Stimulated activated CD4-positive, alpha-beta T cell treated with anti-CD3 and anti-CD28 coated beads, Interleukin-4, amount 100 ng/mL, for 4 hours (primary cell): Measurements from ENCODE around the gene AJAP1.
"Not testable (repeated sequence)": the region's sequence is repeated elsewhere in the genome, so short reads cannot be mapped to it uniquely, and the experiment has no call there.

Experiments
- DNase-seq, 2 experiments: peaks; one replicate each; pipeline ENCODE4 v3.0.0-alpha.2; 2020

AJAP1 gene, protein sequence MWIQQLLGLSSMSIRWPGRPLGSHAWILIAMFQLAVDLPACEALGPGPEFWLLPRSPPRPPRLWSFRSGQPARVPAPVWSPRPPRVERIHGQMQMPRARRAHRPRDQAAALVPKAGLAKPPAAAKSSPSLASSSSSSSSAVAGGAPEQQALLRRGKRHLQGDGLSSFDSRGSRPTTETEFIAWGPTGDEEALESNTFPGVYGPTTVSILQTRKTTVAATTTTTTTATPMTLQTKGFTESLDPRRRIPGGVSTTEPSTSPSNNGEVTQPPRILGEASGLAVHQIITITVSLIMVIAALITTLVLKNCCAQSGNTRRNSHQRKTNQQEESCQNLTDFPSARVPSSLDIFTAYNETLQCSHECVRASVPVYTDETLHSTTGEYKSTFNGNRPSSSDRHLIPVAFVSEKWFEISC

DNA sequence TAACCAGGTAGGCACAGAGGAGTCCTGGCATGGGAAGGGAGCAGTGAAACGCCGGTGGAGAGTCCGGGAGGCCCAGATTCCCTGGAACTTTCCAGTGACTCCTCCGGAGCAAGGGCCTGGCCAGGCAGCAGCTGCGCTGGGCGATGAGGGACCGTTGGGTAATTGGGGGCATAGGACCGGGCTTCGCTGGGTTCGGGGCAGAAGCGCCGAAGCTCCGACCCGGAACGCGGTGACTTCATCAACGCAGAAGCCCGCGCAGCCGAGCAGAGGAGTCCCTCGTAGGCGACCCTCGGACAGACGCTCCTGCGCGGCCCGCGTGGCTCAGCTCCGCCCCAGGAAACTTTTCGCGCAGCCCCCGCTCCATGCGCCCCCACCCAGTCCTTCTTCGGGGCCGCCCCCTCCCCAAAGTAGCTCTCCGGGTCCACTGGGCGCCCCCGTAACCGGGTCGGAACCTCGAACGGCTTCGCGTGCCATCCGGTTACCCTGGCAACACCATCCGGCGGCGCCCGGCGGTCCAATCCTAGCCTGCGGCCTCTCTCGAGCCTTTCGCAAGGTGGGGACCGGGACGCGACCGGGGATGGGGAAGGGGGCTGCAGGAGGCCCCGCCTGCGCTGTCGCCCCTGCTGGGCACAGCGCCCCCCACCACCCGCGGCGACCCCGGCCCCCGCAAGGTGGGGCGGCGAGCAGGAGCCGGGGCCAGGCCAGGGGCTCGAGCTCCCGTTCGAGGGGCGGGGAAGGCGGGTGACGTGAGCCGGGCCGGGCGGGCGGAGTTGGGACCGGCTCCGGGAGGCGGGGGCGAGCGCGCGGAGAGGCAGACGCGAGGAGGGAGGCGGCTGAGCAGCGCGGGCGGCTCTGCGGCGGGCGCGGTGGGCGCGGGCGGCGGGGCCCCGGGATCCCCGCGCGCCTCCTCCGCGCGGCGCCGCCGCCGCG lies at the start of gene AJAP1:
Gene AJAP1, plus strand, starts transcription at position 814 of the 930 bp plus-strand sequence. CDS start 817 bp downstream, outside the sequence.
- DNase-seq, result no peak

DNA sequence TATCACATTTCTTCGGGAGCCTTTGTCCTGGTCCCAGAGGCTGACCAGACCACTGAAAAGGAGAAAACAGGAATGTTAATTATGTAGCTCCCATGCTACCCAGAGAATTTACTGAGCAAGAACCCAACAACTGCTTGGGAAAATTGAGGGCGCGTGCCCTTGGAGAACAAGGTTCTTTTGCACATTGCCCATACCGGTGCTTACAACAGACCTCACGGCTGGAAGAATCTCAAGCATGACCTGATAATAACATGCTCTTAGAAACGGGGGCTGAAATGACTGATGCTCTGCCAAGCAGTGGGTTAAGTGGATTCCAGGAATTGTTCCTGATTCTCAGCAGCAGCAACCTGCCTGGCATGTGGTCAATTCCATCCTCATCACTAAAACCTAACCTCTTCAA lies 49.3 kb upstream of the AJAP1 start:
- no peak for DNase-seq

DNA sequence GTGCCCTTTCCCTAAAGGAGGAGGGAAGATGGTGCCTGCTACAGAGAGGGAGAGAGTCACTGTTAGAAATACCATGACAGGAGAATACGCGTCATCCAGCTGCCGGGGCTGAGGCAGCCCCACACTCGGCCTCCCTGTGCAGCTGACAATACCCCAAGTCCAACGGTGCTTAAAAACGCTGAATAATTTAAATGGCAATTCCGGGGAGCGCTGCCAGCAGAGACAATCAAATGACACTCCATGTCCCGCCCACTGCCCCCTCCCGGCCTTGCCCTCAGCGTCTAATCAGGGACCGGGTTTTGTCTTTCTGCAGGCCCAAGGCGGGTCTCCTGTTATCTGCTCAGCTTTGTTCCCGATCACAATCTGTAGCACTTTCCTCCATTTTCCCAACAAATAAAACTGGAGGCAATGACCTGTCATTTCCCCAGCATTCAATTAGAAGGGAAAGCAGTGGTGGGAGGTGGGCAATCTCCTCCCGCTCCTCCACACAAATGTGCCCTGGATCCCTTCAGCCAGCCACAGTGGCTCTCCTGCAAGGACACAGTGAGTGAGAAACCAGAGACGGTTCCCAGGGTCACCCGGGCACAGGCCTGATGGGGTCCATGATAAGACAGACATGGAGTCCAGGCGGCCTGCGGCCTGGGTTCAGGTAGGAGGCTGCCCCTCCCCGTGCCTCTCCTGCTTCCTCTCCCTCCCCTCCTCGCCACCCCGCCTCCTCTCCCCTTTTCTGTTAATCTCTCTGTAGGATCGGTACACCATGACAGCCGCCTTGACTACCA lies 42.7 kb upstream of the AJAP1 start:
- DNase-seq, result no peak

DNA sequence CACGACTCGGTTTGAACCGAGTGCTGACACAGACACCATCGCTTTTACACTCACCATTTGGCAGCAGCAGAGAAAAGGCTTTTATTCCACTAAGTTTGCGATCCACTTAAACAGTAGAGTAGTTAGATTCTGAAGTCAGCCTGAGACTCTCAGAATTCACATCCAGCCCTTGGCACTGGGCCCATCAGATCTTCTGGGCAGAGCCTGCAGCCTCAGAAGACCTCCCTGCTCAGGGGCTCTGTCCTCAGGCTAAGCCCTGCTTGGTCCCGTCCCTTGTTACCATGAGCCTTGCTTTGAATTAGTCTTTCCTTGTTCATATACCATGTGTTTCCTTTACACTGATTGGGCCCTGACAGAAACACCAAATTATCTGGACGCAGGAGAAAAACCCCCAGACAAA lies 41.4 kb upstream of the AJAP1 start:
- DNase-seq, result no peak

DNA sequence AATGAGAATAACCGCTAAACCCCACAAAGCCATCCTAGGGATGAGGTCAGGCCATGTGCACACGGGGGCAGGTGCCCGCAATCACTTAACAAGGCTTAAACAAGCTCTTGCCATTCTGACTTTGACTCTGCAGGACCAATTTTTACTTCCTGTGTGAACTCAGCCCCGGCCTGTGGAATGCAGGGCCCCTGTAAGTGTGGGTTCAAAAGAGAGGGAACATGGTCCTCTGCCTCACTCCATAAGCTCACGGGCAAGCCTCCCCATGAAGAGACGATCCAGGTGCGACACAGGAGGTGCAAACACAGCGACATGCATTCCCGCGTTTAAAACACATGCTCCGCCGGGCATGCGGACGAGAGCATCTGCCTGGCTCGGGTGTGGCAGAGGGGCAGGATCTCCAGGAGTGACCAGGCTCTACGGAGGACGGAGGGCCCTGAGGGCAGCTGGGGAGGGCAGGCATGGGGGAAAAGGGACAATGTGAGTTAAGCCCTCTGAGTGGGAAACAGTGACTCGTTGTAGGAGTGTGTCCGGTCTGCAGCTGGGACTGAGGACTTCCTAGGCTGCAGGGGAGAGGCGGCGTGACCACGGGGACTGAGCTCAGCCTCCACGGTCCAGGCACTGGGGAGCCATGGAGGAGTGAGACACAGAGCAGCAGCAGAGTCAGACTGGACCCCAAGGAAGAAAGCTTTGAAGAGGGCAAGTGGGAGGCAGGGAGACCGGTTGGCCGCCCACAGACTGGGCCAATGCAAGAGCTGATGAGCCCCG lies 40.6 kb upstream of the AJAP1 start:
- DNase-seq, result no peak

DNA sequence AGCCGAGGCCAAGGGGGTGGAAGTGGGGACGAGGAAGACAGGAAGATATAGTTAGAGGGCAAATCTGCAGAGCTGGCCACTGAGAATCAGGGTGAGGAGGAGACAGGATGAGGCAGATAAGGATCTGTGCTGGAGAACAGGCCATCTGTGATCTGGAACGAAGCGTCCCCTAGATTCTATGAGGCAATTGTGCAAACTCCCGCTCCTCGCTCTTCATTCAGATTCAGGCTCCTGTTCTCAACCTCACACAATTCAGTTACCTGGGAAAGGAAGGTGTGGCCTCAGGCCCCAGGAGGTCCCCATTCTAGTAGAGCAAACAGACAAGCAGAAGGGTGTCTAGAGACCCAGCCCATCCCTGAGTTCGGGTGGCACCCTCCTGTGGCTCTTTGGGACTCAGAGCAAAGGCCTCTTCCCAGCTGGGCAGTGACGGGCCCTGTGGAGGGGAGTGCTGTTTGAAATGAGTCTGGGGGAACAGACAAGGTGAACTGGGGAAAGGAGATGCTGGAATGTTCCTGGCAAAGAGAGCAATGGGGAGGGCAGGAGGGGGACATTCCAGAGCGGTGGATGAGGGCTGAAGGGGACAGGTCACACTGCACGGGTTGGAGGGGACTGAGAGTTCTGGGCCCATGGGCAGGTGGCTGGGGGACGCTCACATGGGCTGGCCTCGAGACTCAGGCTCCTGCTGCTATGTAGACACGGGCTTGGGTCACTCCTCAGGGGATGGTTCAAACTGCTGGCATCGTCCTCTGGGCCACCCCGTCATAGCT lies 39.9 kb upstream of the AJAP1 start:
- DNase-seq, result no peak

DNA sequence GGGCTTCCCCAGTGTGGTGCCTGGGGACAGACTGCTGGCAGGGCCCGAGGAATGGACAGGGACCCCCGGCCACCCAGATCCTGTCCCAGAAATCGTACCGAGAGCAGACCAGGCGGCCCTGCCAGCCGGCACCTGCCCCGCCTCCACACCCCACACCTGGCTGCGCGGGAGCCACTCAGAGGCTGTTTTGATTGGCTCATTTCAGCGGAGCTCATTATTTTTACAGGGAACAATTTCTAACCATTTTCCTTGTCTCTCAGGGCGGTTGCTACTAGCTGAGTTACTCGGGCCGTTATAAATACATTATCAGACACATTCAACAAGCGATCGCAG lies 39.3 kb upstream of the AJAP1 start:
- DNase-seq, result no peak

DNA sequence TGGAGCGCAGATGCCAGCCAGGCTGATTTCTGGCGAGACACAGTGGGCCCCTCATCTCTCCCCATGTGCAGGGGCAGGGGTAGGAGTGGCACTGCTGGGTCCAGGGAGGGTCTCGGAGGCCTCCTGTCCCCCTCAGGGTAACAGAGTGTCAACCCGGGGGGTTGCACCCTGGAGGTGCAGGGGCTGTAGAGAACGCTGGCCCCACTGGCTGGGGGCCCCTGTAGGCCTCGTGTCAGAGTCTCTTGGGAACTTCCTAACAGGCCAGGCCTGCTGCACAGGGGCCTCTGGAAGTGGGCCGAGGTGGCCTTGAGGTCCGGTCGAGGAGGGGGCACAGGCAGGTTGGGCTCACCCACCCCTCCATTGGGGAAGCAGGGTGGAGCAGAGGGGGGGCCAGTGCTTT lies 38.9 kb upstream of the AJAP1 start:
- no peak for DNase-seq

DNA sequence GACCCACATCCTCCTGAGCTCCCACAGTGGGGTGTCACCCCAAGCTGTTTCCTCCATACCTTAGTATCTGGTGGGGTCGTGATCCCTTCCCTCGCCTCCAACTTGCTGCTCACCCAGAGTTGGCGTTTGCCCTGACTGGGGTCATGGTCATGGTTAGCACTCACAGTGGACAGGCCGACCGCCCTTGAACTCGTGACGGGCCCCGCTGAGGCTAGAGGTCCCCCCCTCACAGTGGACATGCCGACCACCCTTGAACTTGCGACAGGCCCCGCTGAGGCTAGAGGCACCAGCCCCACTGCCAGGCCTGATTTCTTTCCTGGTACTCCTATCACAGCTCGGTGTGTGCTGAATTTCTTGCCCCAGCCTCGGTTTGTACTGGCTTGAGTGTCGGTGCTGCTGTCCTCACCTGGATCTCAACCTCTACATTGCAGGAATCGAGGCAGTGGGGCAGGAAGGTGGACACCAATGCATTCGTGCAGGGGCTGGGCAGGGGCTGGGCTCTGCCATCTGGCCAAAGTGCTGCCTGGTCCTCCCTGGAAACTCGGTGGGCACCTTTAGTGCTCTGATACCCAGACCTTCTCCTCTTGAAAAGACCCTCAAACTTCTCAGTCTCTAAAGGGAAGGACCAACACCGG lies 37.5 kb upstream of the AJAP1 start:
- no peak for DNase-seq

DNA sequence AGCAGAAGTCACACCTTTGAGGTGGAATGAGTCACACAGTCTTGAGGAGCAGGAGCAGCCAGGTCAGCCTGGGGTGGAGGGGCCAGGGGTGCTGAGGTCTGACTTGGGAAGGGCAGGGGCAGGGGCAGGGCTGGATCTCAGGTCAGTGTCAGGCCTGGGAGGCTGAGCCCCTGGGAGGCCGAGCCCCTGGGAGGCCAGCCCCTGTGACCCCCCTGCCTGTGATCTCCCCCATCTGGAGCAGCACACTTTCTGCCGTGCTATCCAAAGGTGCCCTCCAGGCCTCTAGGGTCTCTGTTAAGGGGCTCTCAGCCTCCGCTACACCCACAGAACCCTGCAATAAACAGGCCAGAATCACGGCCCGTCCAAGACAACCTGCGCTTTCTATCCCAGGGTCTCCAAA lies 36.9 kb upstream of the AJAP1 start:
- DNase-seq, result no peak

DNA sequence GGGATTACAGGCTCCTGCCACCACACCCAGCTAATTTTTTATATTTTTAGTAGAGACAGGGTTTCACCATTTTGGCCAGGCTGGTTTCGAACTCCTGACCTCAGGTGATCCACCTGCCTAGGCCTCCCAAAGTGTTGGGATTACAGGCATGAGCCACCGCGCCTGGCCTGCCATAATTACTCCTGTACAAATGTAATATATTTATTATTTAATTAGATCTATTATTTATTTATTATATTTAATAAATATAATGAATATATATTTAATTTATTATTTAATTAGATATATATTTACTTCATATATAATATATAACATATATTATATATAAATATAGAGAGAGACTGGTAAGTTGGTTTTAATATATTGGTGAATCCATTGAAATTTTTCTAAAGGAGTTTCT lies 35.6 kb upstream of the AJAP1 start:
- not testable (repeated sequence) for DNase-seq

DNA sequence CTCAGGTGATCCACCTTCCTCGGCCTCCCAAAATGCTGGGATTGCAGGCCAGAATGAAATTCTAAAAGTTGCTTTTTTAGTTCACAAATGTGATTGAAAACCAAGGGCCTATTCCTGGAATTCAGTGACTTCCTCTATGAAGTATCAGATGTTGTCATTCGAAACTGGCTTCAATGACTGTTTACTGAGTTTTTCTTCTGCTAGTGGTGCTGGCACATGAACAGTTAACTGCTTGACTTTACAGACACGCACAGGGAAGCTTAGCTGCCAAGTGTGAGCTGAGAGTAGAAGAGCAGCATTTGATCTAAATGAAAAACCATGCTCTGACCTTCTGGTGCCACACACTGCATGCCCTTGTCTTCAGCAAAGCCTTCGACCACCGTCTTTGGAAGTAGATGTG lies 32.8 kb upstream of the AJAP1 start:
- no peak for DNase-seq

DNA sequence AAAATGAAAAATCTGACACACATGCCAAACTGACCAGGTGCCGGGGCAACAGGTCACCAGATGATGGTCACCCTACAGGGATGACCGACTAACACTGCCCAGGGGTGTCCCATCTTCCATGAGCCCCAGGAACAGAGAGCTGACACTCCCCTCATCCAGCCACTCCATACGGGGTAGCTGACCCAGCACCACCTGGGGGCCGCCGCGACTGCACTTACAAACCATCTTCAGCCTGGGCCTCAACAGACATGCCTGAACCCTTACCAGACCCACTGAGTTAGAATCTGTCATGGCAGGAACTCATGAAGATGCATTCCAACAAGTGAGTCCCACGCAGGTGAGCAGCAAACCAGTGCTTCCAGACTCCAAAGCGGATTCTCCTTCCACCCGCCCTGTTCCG lies 31.6 kb upstream of the AJAP1 start:
- DNase-seq, result no peak

DNA sequence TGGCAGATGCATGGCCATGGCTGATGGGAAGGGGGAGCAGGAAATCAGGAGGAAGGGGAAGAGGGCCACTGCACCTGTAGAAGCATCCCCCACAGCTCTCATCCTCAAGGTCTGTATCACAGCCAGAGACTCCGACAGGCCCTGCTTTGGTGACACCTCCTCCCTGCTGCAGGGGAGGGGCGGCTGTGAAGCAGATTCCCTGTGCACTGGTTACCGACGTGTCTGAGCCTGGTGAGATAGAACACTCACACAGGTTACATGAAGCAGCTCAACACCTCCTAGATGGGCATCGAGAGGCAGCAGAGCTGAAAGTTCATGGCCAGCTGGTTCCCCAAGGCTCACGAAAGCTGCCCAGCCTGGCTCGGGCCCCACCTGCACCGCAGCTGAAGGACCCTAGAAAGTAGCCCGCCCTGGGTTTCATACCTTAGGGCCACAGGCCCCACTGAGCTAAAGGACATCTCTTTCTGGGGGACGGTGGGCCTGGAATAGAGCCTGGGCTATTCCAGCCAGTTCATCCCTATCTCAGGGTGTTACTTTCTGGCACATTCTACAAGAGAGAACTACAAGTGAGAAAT lies 30.2 kb upstream of the AJAP1 start:
- DNase-seq, result no peak

DNA sequence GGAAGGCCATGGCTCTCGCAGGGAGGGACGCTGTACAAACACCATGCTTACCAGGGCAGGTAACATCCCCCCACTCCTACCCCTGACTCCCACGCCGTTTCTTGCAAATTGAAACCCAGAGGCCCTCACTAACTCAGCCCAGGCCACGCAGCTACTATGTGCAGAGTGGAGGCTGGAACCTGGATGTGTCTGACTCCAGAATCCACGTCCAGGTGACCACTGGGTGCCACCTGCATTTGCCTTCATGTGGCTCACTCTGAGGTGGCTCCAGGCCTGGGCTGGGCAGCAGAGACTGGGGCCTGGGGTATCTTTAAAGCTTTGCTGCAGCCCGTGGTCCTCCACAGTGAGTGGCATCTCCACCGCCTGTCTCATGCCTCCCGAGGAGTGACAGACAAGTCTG lies 29.6 kb upstream of the AJAP1 start:
- no peak for DNase-seq

DNA sequence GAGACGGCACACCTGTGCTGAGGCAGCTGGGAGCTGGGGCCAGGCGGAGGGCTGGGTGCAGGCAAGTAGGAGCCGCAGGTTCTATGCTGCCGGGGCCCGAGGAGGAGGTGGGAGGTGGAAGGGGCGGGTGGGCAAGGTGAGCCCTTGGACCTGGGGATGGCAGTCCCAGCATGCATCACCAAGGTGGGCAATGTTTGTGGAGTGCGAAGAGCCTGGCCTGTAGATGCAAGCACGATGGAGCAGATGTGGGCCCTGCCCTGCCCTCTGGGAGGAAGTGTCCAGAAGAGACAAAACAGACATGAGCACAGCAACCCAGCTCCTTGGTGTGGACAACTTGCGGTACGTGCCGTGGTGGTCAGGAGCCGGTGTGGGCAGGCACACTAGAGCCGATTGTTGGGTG lies 28.3 kb upstream of the AJAP1 start:
- DNase-seq, result no peak

DNA sequence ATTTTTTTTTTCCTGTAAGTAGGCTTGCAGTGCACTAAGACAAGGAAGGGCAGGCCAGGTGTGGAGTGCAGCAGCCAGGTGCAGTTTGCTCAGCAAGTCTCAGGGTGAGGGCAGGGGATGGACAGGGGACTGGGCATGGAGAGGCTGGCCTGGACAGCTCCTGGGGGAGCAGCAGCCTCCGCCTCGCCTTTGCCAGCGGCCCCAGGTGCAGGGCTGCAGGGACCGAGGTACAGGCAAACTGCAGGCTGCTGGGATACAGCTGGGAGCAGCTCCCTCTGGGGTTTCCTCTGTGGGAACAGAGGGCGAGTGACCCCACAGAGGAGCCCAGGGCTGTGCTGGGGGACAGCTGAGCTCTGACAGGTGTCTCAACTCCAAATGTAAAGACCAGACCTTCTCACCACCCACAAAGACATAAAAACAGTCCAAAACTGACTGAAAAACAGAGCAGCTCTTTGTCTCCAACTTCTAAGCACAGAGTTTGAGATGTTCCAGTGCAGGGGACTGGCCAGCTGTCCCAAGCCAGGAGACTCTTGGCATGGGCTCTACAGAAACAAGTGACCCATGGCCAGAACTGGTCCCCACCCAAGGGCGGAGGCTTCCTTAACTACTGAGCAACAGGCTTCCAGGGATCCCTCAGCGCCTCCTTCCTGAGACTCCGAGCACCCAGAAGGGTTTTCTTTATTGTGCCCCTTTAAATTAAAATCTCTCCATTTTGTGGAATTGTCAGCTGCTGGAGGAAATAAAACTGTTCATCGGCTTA lies 27.7 kb upstream of the AJAP1 start:
- no peak for DNase-seq

DNA sequence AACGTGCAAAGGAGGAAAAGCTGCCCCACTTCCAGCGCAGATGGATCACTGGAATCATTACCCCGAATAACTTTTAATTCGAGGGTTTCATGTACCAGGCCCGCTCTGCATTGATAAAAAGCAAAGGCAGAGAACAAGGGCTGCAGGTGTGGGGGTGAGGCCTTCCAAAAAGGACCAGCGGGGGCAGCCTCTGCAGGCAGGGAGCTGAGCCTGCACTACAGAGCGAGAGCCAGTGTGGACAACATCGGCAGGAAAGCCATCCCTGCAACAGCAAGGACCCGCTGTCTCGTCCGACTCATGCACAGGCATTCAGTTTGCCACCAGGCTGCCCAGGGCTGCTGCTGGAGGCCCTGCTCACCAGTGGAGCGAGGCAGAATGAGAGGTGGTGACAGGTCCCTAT lies 27.1 kb upstream of the AJAP1 start:
- DNase-seq, result no peak

DNA sequence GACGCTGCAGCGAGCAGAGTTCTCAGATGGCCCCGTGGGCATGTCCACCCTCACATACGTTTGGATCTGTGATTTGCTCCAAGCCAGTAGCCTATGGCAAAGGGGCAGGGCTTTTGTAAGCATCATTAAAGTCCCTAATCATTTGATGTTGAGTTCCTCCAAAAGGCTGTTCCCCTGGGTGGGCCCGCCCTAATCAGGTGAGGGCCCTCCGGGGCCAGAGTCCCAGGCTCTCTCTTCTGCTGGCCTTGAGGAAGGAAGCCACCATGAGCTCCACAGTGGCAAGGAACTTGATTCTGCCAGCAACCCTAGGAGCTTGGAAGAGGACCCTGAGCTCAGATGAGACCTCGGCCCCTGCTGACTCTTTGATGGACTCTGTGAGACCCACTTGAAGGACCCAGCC lies 25.4 kb upstream of the AJAP1 start:
- DNase-seq, result no peak

DNA sequence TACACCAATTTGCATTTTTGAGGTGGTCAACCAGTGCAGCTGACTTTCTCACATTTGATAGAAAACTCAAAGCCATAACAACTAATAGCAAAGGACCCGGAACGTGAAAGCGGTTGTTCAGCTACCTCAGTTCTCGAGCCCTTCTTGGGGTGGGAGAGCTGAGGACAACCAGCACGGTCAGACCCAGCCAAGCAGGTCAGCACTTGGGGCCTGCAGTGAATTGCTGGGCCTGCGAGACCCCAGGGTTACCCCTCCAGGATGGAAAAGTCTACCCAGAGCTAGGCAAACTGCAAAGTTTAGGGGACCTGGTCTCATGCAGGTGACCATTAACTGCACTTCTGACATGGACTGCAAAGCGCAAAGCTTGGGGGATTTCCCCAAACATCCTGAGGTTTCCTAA lies 23.8 kb upstream of the AJAP1 start:
- DNase-seq, result no peak
